Measurements from ENCODE around the gene SMIM1. TPM values are rescaled to one million over a fixed set of nuclear protein-coding genes. Genes with fewer than 3 reads are reported as not detected.
A peak's percentile ranks its signal among the peaks of the same experiment; 100 is the strongest.

Gene SMIM1
- total RNA-seq, 4 donors from 2014 or later = 23.1 TPM; not detected in 3

DNA sequence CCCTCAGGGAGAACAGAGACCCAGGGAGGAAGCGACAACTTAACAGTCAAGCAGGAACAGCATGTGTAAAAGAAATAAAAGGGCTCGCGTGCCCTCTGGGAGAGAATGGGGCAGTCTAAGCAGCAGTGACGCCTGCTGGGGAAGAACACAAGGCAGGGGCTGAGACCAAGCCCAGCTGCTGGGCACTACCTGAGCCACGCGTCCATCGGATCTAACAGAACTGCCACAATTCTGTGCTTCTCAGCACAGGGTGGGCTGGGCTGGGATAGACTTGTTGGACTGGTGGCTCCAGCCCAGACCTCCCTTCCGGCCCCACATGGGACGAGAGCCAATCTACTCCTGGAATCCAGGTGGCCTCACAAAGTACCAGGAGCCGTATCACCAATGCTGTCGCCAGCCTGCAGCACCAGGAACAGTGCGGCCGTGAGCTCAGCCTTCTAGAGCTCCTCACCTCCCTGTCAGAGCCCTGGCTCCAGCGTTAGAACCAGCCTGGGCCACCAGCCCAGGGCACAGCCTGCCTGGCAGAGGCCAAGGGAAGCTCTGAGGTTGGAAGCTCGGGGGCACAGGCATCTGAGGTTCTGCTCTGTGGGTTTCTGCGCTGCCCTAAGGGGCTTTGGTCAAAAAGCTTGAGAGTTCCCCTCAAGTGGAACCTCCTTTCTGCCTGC lies 16.3 kb downstream of the SMIM1 start:
- no peaks in the 10 kb centered on the region for H3K9me3 ChIP-seq
- no peak overlapping the region for H3K27ac ChIP-seq
- H3K27me3 ChIP-seq = no peaks in the 10 kb centered on the region
- H3K4me3 ChIP-seq = no peak overlapping the region
- TF ChIP-seq POLR2A (IDR thresholded peaks at IDR 0.05) (no peak), EP300 (IDR thresholded peaks at IDR 0.05) (no peak)
- TF ChIP-seq, protein P1, sequence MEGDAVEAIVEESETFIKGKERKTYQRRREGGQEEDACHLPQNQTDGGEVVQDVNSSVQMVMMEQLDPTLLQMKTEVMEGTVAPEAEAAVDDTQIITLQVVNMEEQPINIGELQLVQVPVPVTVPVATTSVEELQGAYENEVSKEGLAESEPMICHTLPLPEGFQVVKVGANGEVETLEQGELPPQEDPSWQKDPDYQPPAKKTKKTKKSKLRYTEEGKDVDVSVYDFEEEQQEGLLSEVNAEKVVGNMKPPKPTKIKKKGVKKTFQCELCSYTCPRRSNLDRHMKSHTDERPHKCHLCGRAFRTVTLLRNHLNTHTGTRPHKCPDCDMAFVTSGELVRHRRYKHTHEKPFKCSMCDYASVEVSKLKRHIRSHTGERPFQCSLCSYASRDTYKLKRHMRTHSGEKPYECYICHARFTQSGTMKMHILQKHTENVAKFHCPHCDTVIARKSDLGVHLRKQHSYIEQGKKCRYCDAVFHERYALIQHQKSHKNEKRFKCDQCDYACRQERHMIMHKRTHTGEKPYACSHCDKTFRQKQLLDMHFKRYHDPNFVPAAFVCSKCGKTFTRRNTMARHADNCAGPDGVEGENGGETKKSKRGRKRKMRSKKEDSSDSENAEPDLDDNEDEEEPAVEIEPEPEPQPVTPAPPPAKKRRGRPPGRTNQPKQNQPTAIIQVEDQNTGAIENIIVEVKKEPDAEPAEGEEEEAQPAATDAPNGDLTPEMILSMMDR (IDR thresholded peaks at IDR 0.05) = no peak
- WGBS, 2 donors = 86 to 90% methylated on average over 14 to 15 of the region's 16 CpGs
- DNase-seq (ENCODE audit: low spot score in 2 of 2) = no peak
- H3K4me1 ChIP-seq = peaks cover 0 to 39% (median 4%) of the 10 kb centered on the region in 4 donors
- H3K36me3 ChIP-seq = peaks cover 4 to 69% (median 12%) of the 10 kb centered on the region in 3 donors

DNA sequence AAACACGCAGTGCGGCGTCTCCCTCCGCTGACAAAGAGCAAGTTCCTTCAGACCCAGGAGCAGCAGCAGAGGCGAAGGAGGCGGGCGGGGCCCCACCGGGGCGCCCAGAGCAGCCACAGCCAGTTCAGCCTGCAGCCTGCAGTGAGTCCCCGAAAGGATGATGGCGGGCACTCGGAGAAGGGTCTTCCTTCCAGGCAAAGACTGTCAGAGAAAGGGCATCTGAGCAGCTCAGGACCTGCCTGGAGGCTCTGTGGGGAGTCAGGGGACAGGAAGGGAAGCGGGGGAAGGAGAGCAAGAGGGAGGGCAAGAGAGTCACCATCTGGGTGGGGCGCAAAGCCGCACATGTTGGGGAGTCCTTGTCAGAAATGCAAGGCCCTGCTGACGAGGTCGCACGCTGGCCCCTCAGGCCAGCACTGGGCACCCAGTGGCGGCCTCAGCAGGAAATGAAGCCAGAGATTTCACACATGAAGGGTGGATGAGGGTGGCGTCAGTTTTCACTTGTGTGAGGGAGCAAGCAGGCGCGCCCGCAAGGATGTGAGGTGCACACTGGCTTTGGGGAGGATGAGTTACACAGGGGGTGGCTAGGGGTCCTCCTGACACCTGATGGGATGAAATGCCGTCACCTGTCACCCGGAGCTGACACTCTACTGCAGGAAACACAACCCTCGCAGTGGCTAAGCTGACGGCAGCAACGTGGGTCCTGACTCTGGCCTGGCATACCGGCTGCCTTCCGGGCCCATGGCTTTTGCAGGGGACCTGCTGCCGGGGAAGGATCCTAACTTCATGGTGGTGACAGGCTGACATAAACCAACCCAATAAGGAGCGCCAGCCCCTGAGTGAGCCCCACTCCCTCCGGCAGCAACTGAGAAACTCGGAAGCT lies 17.1 kb downstream of the SMIM1 start:
- no peak for DNase-seq (ENCODE audit: low spot score in 2 of 2)
- H3K4me1 ChIP-seq = peaks cover 0 to 46% (median 12%) of the 10 kb centered on the region in 4 donors
- WGBS, 2 donors = 83 to 87% methylated on average over 26 to 33 of the region's 34 CpGs
- no peaks in the 10 kb centered on the region for H3K27me3 ChIP-seq
- H3K9me3 ChIP-seq = no peaks in the 10 kb centered on the region
- H3K27ac ChIP-seq = no peak overlapping the region
- no peak overlapping the region for H3K4me3 ChIP-seq
- H3K36me3 ChIP-seq = peaks cover 0 to 61% (median 12%) of the 10 kb centered on the region in 3 donors
- TF ChIP-seq, protein P1 (IDR thresholded peaks at IDR 0.05) = no peak

DNA sequence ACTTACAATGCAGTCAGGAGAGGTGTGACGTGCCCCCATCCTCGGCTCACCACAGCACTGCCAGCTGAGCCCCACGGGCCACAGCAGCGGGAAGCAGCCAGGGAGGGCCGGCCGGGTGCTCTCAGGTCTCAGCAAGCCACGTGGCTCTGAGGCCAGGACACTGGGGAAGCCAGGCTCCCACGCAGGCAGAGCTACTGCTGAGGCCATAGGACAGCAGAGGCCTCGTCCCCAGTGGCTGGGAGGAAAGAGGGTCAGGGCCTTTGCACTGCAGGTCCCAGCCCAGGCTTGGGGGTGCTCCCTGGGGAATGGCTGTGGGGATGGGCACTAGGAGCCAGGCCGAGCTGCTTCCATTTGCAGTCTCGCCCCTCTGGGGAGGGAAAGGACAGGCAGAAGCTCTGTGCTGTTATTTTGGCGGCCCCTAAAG lies 18.0 kb downstream of the SMIM1 start:
- WGBS, 2 donors = 43 to 65% methylated on average over 8 to 12 of the region's 12 CpGs
- DNase-seq (ENCODE audit: low spot score in 2 of 2) = no peak
- no peak for TF ChIP-seq EP300 (IDR thresholded peaks at IDR 0.05)
- Histone ChIP-seq H3K27ac (no peak overlapping the region), H3K4me1 (peaks cover 5 to 55% (median 20%) of the 10 kb centered on the region in 4 donors), H3K36me3 (peaks cover 0 to 53% (median 10%) of the 10 kb centered on the region in 3 donors), H3K4me3 (no peak overlapping the region), H3K9me3 (no peaks in the 10 kb centered on the region), H3K27me3 (no peaks in the 10 kb centered on the region)

DNA sequence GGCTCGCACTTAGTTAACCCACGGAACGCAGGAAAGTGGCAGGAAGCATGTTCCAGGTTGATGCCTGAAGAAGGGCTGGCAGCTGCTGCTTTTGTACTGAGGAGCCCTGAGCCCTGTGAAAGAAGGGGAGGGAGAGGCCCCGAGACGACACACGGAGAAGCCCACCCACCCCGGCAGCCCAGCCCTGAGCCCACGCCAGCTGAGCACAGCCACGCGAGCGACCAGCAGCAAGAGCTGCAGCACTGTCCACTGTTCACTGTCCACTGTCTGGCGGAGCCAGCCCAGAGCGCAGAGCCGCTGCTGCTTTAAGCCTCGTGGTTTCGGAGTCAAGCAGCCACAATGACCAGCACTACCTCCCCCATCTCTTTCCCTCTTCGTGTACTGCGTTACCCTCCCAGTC lies 18.4 kb downstream of the SMIM1 start:
- peaks cover 0 to 49% (median 5%) of the 10 kb centered on the region in 3 donors for H3K36me3 ChIP-seq
- H3K4me1 ChIP-seq = peaks cover 5 to 58% (median 22%) of the 10 kb centered on the region in 4 donors
- DNase-seq (ENCODE audit: low spot score in 2 of 2) = no peak
- 66 to 80% methylated on average over 6 to 18 of the region's 18 CpGs for WGBS, 2 donors
- H3K27ac ChIP-seq = no peak overlapping the region
- no peak overlapping the region for H3K4me3 ChIP-seq
- H3K27me3 ChIP-seq = no peaks in the 10 kb centered on the region
- no peak for TF ChIP-seq EP300 (IDR thresholded peaks at IDR 0.05)
- TF ChIP-seq, protein P1 (IDR thresholded peaks at IDR 0.05) = no peak
- no peak for TF ChIP-seq POLR2A (IDR thresholded peaks at IDR 0.05)
- H3K9me3 ChIP-seq = no peaks in the 10 kb centered on the region

- peak overlapping the region; percentile 70 to 92 (median 82) for H3K4me3 ChIP-seq
- no peaks in the 10 kb centered on the region for H3K27me3 ChIP-seq
- WGBS, 2 donors = 13 to 15% methylated on average over 18 to 20 of the region's 53 CpGs
- no peak for DNase-seq (ENCODE audit: low spot score in 2 of 2)
- TF ChIP-seq, protein P1 (IDR thresholded peaks at IDR 0.05) = no peak
- TF ChIP-seq EP300 (IDR thresholded peaks at IDR 0.05) = no peak
- TF ChIP-seq POLR2A (IDR thresholded peaks at IDR 0.05) = no peak
- H3K9me3 ChIP-seq = no peaks in the 10 kb centered on the region
- H3K27ac ChIP-seq = peak overlapping the region in 2 of 4 donors; percentile 67 to 73
- peaks cover 0 to 2% (median 0%) of the 10 kb centered on the region in 3 donors for H3K36me3 ChIP-seq
- H3K4me1 ChIP-seq = peaks cover 5 to 52% (median 25%) of the 10 kb centered on the region in 4 donors
Observed at GRCh38 chr1:3795453-3796214, 23.1 kb downstream of the SMIM1 start.

All from tibial nerve (tissue), 4 donors.